Measurements from ENCODE around the gene SLC25A36.
"Not testable (repeated sequence)": the region's sequence is repeated elsewhere in the genome, so short reads cannot be mapped to it uniquely, and the experiment has no call there.

The SLC25A36 gene

DNA sequence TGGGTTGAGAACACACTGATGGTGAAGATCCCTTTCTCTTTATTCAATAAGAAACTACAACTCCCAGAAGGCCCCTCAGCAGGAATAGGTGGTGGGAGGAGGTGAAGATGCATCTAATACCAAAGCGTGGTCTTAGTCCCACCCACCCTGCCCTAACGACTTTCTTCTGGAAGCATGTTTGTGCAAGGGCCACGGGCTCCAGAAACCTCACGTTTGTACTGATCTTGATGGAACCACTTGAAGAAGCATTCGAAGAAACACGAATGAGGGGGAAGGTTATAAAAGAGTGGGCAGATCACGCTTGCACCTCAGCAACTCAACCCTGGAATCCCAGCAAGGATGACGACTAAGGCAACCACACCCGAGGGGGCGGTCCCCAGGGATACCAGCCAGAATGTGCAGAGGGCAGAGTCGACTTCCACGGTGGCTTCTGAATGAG lies 10.6 kb upstream of the SLC25A36 start:
- DNase-seq (ENCODE audit: low read depth in 2 of 2): no peak

DNA sequence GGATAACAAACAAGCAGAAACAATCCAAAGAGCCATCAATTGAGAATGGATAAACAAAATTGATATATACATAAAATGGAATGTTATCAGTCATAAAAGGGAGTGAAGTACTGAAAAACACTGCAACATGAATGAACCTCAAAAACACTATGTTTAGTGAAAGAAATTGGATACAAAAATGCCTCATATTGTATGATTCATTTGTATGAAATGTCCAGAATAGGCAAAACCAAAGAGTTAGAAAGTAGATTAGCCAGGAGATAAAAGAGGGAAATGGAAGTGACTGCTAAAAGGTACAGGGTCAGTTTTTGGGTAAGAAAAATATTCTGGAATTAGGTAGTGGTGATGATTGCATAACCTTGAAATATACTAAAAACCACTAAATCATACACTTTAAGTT lies 9.8 kb upstream of the SLC25A36 start:
- DNase-seq (ENCODE audit: low read depth in 2 of 2): no peak

DNA sequence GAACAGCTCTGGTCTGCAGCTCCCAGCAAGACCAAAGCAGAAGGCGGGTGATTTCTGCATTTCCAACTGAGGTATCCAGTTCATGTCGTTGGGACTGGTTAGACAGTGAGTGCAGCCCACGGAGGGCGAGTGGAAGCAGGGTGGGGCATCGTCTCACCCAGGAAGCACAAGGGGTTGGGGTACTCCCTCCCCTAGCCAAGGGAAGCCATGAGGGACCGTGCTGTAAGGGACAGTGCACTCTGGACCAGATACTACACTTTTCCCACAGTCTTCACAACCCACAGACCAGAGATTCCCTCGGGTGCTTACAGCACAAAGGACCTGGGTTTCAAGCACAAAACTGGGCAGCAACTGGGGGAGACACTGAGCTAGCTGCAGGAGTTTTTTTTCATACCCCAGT lies 8.5 kb upstream of the SLC25A36 start:
- no peak for DNase-seq (ENCODE audit: low read depth in 2 of 2)

DNA sequence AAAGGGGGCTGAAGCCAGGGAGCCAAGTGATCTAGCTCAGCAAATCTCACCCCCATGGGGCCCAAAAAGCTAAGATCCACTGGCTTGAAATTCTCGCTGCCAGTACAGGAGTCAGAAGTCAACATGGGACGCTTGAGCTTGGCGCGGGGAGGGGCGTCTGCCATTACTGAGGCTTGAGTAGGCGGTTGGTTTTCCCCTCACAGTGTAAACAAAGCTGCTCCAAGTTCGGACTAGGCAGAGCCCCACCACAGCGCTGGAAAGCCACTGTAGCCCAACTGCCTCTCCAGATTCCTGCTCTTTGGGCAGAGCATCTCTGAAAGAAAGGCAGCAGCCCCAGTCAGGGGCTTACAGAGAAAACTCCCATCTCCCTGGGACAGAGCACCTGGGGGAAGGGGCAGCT lies 8.1 kb upstream of the SLC25A36 start:
- no peak for DNase-seq (ENCODE audit: low read depth in 2 of 2)

DNA sequence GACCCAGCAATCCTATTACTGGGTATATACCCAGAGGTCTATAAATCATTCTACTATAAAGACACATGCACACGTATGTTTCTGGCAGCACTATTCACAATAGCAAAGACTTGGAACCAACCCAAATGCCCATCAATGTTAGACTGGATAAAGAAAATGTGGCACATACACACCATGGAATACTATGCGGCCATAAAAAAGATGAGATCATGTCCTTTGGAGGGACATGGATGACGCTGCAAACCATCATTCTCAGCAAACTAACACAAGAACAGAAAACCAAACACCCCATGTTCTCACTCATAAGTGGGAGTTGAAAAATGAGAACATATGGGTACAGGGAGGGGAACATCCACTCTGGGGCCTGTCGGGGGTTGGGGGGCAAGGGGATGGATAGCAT lies 2.3 kb upstream of the SLC25A36 start:
- not testable (repeated sequence) for DNase-seq (ENCODE audit: low read depth in 2 of 2)

DNA sequence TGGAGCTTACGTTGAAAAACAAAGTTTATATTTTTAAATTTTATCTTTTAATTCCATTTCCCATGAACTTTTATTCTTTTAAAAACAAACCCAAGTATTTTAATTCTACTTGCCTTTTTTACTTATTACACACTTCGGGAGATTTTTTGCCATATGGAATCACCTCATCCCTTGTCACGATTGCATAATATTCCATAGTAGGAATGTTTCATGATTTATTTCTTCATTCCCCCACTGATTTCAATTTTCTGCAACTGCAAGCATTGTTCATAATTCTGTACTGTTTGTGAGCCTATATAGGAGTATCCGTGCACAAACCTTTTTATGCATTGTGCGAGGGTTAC lies 574 bp upstream of the SLC25A36 start:
- DNase-seq (ENCODE audit: low read depth in 2 of 2): no peak

DNA sequence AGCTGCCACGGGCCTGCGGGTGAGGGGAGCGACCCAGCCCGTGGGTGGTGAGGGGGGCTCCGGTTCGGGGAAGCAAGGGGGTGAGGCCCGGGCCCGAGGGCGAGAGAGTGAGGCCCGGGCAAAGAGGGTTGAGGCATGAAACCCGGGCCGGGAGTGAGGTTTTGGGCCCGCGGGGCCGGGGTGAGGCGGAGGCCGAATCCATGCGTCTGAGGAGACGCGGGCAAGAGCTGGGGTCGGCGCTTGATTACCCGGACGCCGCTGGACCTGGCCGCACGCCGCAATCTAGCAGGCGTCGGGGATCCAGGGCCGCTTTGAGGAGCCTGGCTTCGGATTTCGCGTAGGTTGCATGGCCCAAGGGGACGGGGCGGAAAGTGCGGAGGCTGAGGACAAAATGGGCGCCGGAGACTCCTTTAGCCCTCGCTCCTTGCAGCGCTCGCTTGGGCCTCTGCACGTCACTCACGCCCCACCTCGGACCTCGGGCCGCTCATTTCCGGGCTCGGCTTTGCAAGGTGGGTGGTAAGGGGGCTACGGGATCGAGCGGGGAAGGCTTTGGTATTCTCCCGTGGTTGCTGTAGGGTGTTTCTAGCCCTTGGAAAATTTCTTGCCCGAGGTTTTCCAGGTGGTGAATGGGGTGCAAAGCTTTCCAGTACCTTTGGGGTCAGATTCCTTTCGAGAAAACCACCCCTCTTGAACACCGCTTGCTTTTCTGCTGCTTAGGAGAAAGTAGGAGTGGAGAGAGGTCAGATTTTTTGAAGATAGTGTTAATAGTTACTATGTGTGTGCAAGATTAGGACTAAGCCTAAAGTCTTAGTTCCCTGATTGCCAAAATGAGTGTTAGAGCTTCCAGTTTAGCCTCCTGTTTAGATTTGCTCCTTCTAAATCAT lies 827 bp downstream of the SLC25A36 start:
- peak in 1 of 2 donors; percentile 2 for DNase-seq (ENCODE audit: low read depth in 2 of 2)

DNA sequence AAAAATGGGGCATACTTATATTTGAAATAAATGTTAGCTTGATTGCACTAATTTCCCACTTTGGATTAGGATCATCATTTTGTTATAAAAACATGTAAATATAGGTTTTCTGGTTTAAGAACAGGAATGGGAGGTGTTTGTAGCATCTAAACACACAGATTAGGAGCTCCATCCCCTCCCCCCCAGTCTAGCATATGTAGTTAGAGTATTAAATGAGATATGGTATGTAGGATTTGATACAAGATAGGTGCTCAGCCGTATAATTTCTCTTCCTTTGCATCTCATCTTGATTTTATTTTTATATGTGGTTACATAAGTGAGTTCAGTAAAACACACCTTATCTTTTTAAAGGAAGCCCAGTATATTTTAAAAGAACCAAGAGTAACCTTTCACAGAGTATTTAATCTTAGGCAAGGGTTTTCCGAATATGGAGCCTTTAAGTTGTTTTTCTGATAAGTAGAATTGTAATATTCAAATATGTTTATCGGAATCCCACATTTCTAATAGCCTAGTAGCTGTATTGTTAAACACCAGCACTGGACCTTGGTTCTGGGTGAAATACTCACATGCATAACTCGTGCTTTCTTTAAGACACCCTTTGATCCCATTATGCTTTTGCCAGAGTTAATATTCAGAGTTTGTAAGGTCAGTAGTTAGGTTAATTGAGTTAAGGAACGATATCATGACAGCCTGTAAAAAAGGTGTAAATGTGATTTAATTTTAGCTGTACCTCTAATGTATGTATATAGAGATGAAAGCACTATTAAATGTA lies 2.3 kb downstream of the SLC25A36 start:
- no peak for DNase-seq (ENCODE audit: low read depth in 2 of 2)

DNA sequence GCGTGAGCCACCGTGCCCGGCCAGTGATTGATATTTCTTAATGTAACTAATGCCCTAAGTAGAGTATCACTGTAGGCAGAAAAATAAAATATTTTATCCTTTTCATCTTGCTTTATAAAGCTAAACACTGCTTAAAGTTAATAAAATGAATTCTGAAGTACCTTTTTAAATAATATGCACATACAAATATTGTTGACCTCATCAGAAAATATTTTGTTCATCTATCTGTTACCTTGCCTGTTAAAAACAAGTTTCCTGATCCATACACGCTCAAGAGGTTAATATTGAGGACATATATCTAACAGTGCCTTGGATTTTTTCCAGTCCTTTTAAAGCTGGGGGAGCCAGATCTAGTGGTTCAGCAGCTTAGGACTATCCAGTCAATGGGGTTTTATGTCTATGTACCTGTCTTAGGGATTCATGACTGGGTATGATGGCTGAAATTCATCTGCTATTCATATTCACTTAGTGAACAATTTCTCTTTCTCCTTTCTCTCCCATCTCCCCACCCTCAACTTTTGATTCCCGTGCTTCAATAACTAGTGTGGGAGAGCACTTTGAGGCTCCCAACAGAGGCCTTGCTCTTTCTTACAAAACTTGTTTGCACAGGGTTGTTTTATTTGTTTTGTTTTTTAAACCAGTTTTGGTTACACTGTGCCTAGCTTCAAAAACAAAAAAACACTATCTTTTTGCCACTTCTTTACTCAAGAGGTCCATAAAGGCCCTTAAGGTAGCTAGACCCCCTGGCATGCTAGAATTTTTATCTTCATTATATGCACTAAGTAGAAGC lies 7.0 kb downstream of the SLC25A36 start:
- DNase-seq (ENCODE audit: low read depth in 2 of 2): no peak

DNA sequence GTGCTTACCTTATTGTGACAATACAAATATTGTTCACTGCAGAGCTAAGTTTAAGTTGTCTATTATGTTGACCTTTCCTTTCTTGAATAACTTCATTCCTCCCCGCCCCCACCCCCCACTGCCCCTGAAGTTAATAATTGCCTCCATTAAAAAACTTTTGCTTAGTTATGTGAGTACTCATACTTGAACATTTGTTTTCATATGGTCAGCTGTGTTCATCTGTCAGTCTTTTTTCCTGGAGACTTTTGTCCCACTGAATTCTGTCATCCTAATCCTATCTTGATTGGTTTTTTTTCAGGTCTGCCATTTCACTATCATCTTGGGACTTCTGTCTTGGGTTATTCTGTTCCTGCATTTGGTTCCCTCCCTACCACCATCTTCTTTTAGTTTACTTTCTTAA lies 8.5 kb downstream of the SLC25A36 start:
- DNase-seq (ENCODE audit: low read depth in 2 of 2): no peak

DNA sequence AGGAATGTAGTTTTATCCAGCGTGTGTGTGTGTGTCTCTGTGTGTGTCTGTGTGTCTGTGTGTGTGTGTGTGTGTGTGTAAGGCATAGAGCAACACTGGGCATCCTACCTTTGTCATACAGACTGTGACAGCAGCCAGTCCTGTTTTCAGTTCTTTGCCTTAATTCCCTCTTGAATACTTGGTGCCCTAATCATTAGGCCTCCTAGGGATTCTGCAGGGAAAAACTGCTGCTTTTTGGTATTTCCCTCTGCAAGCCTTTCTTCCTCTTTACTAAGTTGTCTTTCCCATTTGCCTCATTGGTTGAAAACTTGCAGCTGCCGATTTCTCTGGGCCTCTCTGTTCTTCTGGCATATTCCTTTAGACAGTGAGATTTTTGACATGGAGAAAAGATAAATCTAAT lies 9.2 kb downstream of the SLC25A36 start:
- DNase-seq (ENCODE audit: low read depth in 2 of 2): no peak

DNA sequence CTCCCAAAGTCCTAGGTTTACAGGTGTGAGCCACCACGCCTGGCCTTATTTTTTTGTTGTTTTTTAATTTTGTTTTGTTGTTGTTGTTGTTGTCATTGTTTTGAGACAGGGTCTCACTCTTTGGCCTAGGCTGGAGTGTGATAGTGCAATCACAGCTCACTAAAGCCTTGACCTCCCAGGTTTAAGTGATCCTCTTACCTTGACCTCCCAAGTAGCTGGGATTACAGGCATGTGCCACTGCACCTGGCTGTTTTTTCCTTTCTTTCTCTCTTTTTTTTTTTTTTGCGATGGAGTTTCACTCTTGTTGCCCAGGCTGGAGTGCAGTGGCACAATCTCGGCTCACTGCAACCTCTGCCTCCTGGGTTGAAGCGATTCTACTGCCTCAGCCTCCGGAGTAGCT lies 10.1 kb downstream of the SLC25A36 start:
- DNase-seq (ENCODE audit: low read depth in 2 of 2): not testable (repeated sequence)

DNA sequence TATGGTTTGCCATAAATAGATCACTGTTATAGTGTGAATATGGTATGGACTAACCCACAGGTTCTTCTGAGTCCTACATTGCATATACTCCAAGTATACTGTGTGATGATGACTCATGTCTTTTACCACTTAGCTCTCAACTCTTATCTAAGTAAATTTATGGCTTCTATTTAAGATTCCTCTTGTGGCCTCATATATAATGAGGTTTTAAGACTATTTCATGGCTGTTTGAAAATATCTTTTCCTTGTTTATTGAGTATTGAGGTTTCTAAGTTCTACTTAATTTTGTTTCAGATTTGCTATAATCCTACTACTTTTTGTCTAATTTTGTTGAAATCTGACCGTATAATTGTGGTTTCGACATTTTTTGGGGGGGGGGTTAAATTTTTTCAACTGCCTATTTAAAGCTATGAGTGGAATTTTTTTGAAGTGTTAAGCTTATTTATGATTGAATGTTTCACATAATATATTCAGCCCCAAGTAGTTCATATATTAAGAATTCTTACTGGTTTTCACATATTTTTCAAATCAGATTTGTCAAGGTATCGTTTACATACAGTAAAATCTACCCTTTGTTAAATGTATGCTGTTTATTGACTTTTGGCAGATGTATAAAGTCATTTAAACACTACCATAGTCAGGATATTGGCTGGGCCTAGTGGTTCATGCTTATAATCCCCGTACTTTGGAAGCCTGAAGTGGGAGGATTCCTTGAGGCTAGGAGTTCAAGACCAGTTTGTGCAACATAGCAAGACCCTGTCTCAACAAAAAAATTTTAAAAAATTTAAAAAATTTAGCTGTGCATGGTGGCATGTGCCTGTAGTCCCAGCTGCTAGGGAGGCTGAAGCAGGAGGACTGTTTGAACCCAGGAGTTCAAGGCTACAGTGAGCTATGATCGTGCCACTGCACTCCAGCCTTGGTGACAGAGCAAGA lies 11.7 kb downstream of the SLC25A36 start:
- DNase-seq (ENCODE audit: low read depth in 2 of 2): no peak

DNA sequence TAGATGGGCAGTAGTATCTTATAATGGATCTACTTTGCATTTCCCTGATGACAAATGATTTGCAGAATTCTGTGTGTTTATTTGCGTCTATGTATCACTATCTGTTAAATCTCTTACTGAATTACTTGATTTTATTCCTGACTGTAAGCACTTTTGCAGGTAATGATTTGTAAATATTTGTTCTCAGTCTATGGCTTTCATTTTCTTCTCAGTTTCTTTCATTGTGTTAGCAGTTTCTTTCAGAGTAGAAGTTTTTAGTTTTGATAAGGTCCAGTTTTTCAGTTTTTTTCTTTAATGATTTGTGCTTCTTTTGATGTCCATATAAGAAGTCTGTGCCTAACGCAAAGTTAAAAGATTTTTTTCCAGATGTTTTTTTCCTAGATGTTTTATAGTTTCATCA lies 12.9 kb downstream of the SLC25A36 start:
- no peak for DNase-seq (ENCODE audit: low read depth in 2 of 2)

DNA sequence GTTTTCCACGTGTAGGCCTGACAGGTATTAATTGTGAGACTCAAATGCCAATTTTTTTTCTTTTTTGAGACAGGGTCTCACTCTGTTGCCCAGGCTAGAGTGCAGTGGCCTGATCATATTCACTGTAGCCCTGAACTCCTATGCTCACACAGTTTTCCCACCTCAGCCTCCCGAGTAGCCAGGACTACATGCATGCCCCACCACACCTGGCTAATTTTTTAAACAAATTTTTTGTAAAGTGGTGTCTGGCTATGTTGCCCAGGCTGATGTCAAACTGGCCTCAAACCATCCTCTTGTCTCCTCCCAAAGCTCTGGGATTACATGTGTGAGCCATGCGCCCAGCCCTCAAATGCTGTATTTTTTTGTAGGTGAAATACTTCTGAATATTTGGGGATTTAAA lies 14.0 kb downstream of the SLC25A36 start:
- DNase-seq (ENCODE audit: low read depth in 2 of 2): no peak

DNA sequence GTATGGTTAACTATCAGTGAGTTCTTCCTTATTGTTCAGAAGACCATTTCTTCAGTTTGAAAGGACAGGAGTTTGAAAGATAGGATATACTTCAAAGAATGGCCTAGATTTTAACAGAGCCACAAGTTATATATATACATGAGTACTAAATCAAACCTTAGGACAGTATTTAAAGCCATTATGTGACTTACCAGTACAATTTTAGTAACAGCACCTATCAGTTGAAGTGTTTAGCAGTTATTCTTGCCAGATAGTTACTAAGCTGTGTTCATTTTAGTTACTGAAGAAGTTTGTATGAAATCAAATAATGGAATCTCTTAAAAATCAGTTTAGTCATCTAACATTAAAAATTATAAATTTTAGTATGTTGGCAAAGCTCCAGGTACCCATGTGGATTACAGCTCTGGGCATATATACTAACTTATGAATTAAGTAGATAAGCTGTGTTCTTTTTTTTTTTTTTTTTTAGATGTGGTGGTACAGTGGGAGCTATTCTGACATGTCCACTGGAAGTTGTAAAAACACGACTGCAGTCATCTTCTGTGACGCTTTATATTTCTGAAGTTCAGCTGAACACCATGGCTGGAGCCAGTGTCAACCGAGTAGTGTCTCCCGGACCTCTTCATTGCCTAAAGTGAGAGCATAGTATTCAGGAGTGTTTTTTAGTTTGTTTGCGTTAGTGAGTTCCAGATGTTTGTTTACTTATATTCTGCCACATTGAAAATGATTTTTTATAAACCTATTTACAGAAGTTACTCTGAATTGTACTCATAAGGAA lies 14.6 kb downstream of the SLC25A36 start:
- no peak for DNase-seq (ENCODE audit: low read depth in 2 of 2)

DNA sequence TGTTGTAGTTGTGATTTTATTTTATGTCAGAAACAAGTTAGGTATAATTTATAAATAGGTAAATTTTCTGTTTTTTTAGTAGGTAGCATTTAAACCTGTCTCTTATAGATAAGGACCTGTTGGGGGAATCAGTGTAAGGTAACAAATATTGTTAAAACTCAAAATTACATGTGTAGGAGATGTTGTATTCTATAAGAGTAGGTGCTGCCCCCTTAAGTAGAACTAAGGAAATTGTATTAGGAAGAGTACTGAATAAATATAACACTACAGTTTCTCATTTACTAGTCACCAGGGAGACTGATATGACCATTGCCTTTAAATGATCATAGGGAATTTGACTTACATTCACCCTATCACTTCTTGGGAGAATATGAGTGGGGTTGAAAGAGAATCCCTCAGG lies 31.2 kb downstream of the SLC25A36 start:
- no peak for DNase-seq (ENCODE audit: low read depth in 2 of 2)

DNA sequence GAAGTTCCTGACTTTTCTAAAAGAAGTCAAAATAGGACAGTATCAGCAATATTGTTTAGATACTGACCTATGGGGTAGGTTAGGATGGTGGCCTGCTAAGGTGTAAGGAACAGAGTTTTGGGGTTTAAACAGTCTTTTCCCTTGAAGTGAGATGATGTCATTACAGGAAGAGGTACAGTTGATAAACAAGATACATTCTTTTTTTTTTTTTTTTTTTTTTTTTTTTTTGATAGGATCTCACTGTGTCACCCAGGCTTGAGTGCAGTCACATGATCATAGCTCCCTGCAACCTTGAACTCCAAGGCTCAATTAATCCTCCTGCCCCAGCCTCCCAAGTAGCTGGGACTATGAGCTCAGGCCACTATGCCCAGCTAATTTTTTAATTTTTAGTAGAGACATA lies 33.3 kb downstream of the SLC25A36 start:
- DNase-seq (ENCODE audit: low read depth in 2 of 2): no peak

DNA sequence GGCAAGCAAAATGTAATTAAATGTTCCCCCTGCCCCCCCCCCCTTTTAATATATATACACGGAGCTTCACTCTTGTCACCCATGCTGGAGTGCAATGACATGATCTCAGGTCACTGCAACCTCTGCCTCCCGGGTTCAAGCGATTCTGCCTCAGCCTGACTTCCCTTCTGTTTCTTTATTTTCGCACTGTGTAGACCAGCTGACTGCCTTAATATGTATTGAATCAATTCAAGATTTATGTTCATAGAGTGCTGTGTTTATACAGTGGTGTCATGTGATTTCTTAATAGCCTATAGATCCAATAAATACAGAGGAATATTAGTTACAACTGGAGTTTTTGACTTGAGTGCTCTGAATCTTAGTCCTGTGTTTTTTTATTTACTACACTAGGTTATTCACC lies 39.0 kb downstream of the SLC25A36 start:
- no peak for DNase-seq (ENCODE audit: low read depth in 2 of 2)

DNA sequence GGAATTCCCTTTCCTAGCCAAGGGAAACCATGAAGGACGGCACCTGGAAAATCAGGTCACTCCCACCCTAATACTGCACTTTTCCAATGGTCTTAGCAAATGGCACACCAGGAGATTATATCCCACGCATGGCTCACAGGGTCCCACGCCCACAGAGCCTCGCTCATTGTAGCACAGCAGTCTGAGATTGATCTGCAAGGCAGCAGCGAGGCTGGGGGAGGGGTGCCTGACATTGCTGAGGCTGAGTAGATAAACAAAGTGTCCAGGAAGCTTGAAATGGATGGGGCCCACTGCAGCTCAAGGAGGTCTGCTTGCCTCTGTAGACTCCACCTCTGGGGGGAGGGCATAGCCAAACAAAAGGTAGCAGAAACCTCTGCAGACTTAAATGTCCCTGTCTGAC lies 46.2 kb downstream of the SLC25A36 start:
- not testable (repeated sequence) for DNase-seq (ENCODE audit: low read depth in 2 of 2)

Data from stimulated activated CD8-positive, alpha-beta memory T cell treated with anti-CD3 and anti-CD28 coated beads, Interleukin-15, amount 100 ng/mL, for 4 hours (primary cell).